ENCODE results near the gene PFDN4.
A peak's percentile ranks its signal among the peaks of the same experiment; 100 is the strongest.

GRCh38 chr20:54219751-54220426, 12.0 kb downstream of the PFDN4 start:
- TF ChIP-seq, protein P1, sequence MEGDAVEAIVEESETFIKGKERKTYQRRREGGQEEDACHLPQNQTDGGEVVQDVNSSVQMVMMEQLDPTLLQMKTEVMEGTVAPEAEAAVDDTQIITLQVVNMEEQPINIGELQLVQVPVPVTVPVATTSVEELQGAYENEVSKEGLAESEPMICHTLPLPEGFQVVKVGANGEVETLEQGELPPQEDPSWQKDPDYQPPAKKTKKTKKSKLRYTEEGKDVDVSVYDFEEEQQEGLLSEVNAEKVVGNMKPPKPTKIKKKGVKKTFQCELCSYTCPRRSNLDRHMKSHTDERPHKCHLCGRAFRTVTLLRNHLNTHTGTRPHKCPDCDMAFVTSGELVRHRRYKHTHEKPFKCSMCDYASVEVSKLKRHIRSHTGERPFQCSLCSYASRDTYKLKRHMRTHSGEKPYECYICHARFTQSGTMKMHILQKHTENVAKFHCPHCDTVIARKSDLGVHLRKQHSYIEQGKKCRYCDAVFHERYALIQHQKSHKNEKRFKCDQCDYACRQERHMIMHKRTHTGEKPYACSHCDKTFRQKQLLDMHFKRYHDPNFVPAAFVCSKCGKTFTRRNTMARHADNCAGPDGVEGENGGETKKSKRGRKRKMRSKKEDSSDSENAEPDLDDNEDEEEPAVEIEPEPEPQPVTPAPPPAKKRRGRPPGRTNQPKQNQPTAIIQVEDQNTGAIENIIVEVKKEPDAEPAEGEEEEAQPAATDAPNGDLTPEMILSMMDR (IDR thresholded peaks at IDR 0.05): peak; percentile 21 to 59 (median 40)
- TF ChIP-seq POLR2A (IDR thresholded peaks at IDR 0.05): no peak
